HEK293 (cell line): ENCODE results near the gene TAPBP.
A peak's percentile ranks its signal among the peaks of the same experiment; 100 is the strongest.
"Not testable (repeated sequence)": the region's sequence is repeated elsewhere in the genome, so short reads cannot be mapped to it uniquely, and the experiment has no call there.

ENCODE experiments used
- CTCF ChIA-PET: fragments of 350-600 bp; formaldehyde crosslinking; extraction: SDS; loops from one replicate; lab custom pipeline; 2021; ENCODE audit warnings: antibody characterized with exemption; lab: Yijun Ruan, JAX
- POLR2A ChIA-PET: fragments of 300-600 bp; formaldehyde crosslinking; extraction: SDS; loops from one replicate; lab custom pipeline; 2020; ENCODE audit warnings: antibody characterized with exemption, inconsistent platforms; lab: Yijun Ruan, JAX
- H3K27ac ChIP-seq: fragments of 200-500 bp; sonication (Bioruptor generic); 2 replicates; pipeline ENCODE4 v1.5.1; 2014; ENCODE audit warnings: low read depth, low read length, control low read depth, inconsistent platforms; ENCODE audit errors: extremely low read depth
- H3K36me3 ChIP-seq, 2 experiments: fragments of 200-500 bp in 1 of 2; sonication (Bioruptor generic) in 1 of 2; 1 replicate in 1 of 2; 2 replicates in 1 of 2; pipeline ENCODE4 v1.5.1; 2014 to 2017; ENCODE audit warnings: inconsistent platforms in 2 of 2, low read length in 2 of 2; ENCODE audit not compliant: control insufficient read depth in 2 of 2, insufficient read depth in 1 of 2
- H3K4me1 ChIP-seq: fragments of 200-500 bp; sonication (Bioruptor generic); 2 replicates; pipeline ENCODE4 v1.5.1; 2014; ENCODE audit warnings: mild to moderate bottlenecking, low read length, inconsistent platforms; ENCODE audit not compliant: control insufficient read depth, insufficient read depth
- H3K4me3 ChIP-seq: 2 replicates; pipeline ENCODE4 v1.5.1; 2011; ENCODE audit warnings: low read depth, mild to moderate bottlenecking, control low read depth, low read length, moderate library complexity
- H3K9me3 ChIP-seq: fragments of 200-500 bp; sonication (Bioruptor generic); 2 replicates; pipeline ENCODE4 v1.5.1; 2014; ENCODE audit warnings: low read depth, low read length, inconsistent platforms; ENCODE audit not compliant: control insufficient read depth, insufficient read depth
- BCL11B ChIP-seq: fragments of 450-650 bp; formaldehyde crosslinking; IDR thresholded peaks from 2 replicates; pipeline ENCODE4 v1.5.1; 2016; ENCODE audit warnings: low read depth, missing biosample characterization, missing genetic modification characterization
- GLIS2 ChIP-seq: fragments of 450-650 bp; formaldehyde crosslinking; IDR thresholded peaks from 2 replicates; pipeline ENCODE4 v1.5.1; 2016; ENCODE audit warnings: missing biosample characterization, missing genetic modification characterization
- KLF7 ChIP-seq: fragments of 450-650 bp; formaldehyde crosslinking; IDR thresholded peaks from 2 replicates; pipeline ENCODE4 v1.5.1; 2016; ENCODE audit warnings: missing biosample characterization, missing genetic modification characterization, borderline replicate concordance
- PATZ1 ChIP-seq: fragments of 450-650 bp; formaldehyde crosslinking; IDR thresholded peaks from 2 replicates; pipeline ENCODE4 v1.5.1; 2016; ENCODE audit warnings: missing biosample characterization, missing genetic modification characterization
- SCRT1 ChIP-seq: fragments of 450-650 bp; formaldehyde crosslinking; IDR thresholded peaks from 2 replicates; pipeline ENCODE4 v1.5.1; 2016; ENCODE audit warnings: missing biosample characterization, missing genetic modification characterization, borderline replicate concordance
- SCRT2 ChIP-seq: fragments of 450-650 bp; formaldehyde crosslinking; IDR thresholded peaks from 2 replicates; pipeline ENCODE4 v1.5.1; 2016; ENCODE audit warnings: missing biosample characterization, missing genetic modification characterization
- ZNF121 ChIP-seq: fragments of 450-650 bp; formaldehyde crosslinking; IDR thresholded peaks from 2 replicates; pipeline ENCODE4 v1.5.1; 2016; ENCODE audit warnings: missing biosample characterization, missing genetic modification characterization
- ZNF335 ChIP-seq: fragments of 450-650 bp; formaldehyde crosslinking; conservative IDR thresholded peaks from 2 replicates; pipeline ENCODE4 v1.5.1; 2016; ENCODE audit warnings: missing biosample characterization, missing genetic modification characterization
- ZNF394 ChIP-seq: fragments of 450-650 bp; formaldehyde crosslinking; IDR thresholded peaks from 2 replicates; pipeline ENCODE4 v1.5.1; 2016; ENCODE audit warnings: missing biosample characterization, missing genetic modification characterization, mild to moderate bottlenecking, moderate library complexity, borderline replicate concordance
- ZNF600 ChIP-seq: fragments of 450-650 bp; formaldehyde crosslinking; IDR thresholded peaks from 2 replicates; pipeline ENCODE4 v1.5.1; 2016; ENCODE audit warnings: missing biosample characterization, missing genetic modification characterization
- ZNF629 ChIP-seq: fragments of 450-650 bp; formaldehyde crosslinking; IDR thresholded peaks from 2 replicates; pipeline ENCODE4 v1.5.1; 2017; ENCODE audit warnings: missing biosample characterization, missing genetic modification characterization
- TF ChIP-seq, protein P1 (sequence below): fragments of 450-650 bp; formaldehyde crosslinking; IDR thresholded peaks from 2 replicates; pipeline ENCODE4; 2016; ENCODE audit warnings: missing biosample characterization, missing genetic modification characterization
- TF ChIP-seq, protein P2 (sequence below): fragments of 450-650 bp; formaldehyde crosslinking; IDR thresholded peaks from 2 replicates; pipeline ENCODE4 v1.5.1; 2016; ENCODE audit warnings: missing biosample characterization, missing genetic modification characterization
- TF ChIP-seq, protein P3 (sequence below): fragments of 450-650 bp; formaldehyde crosslinking; IDR thresholded peaks from 2 replicates; pipeline ENCODE4 v1.5.1; 2016; ENCODE audit warnings: missing biosample characterization, missing genetic modification characterization, low read depth

The TAPBP gene

DNA sequence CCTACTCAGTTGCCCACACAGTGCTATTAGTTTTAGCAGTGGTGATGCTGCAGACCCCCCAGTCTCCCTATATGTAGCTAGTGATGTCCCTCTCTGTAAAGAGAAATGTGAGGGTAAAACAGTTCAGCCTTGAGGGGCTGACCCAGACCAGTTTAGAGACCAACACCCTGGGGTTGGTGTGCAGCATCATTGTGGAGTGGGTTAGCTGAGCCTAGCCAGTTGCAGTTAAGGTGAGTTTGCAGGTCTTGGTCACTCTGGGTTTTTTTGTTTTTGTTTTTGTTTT is 37.4 kb downstream of the TAPBP start:
- POLR2A ChIA-PET: interaction anchor here (0.5 to 6.5 kb wide), 22 partner anchors 13 to 305 kb away, joined by 3 to 92 read pairs (median 6); partner anchors contain the start of genes BAK1, CUTA, PFDN6 and RGL2
- peaks cover 31% of the 10 kb centered on the region for H3K4me1 ChIP-seq
- CTCF ChIA-PET: interaction anchor here (0.7 to 2.5 kb wide), 15 partner anchors 10 to 150 kb away, joined by 3 to 22 read pairs (median 6); partner anchors contain the start of genes CUTA, PFDN6, WDR46 and ZBTB22

GRCh38 chr6:33275795-33276580 is 37.9 kb downstream of the TAPBP start:
- TF ChIP-seq ZNF600 (tag by site-specific recombination): 0 out of 2 replicates have a peak, but pooled peaks have one; percentile 23
- peak; percentile 32; the same call in 1 of the 2 replicates for TF ChIP-seq GLIS2 (tag by site-specific recombination)
- peak; percentile 14; the same call in 1 of the 2 replicates for TF ChIP-seq PATZ1
- Histone ChIP-seq H3K27ac (peak overlapping the region; percentile 79), H3K36me3 (peaks cover 23 to 79% of the 10 kb centered on the region in 2 experiments), H3K4me1 (peaks cover 31% of the 10 kb centered on the region), H3K4me3 (peak overlapping the region; percentile 56; the same call in 1 of the 2 replicates)
- ChIA-PET CTCF (interaction anchor here (0.6 to 1.8 kb wide), 12 partner anchors 13 to 520 kb away, joined by 3 to 22 read pairs (median 4); partner anchors contain the start of genes CUTA, PFDN6, WDR46 and ZBTB22), POLR2A (interaction anchor here (0.5 to 6.5 kb wide), 17 partner anchors 14 to 304 kb away, joined by 3 to 92 read pairs (median 6); partner anchors contain the start of genes CUTA, PFDN6, RGL2 and WDR46)
- not testable (repeated sequence) for H3K9me3 ChIP-seq

More for the DNA sequence above, 37.4 kb downstream of the TAPBP start:
- H3K9me3 ChIP-seq: no peaks in the 10 kb centered on the region
- peak overlapping the region; percentile 56 for H3K4me3 ChIP-seq
- peak overlapping the region; percentile 79 for H3K27ac ChIP-seq
- TF ChIP-seq ZNF335: peak; percentile 78; the same call in 1 of the 2 replicates
- TF ChIP-seq, protein P1, sequence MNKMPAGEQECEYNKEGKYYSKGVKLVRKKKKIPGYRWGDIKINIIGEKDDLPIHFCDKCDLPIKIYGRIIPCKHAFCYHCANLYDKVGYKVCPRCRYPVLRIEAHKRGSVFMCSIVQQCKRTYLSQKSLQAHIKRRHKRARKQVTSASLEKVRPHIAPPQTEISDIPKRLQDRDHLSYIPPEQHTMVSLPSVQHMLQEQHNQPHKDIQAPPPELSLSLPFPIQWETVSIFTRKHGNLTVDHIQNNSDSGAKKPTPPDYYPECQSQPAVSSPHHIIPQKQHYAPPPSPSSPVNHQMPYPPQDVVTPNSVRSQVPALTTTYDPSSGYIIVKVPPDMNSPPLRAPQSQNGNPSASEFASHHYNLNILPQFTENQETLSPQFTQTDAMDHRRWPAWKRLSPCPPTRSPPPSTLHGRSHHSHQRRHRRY: no peak
- TF ChIP-seq SCRT1 (tag by site-specific recombination): no peak
- TF ChIP-seq KLF7 (tag by site-specific recombination): 0 out of 2 replicates have a peak, but pooled peaks have one; percentile 13
- peaks cover 23 to 84% of the 10 kb centered on the region in 2 experiments for H3K36me3 ChIP-seq

GRCh38 chr6:33273924-33274902 is 39.7 kb downstream of the TAPBP start:
- TF ChIP-seq, protein P2, sequence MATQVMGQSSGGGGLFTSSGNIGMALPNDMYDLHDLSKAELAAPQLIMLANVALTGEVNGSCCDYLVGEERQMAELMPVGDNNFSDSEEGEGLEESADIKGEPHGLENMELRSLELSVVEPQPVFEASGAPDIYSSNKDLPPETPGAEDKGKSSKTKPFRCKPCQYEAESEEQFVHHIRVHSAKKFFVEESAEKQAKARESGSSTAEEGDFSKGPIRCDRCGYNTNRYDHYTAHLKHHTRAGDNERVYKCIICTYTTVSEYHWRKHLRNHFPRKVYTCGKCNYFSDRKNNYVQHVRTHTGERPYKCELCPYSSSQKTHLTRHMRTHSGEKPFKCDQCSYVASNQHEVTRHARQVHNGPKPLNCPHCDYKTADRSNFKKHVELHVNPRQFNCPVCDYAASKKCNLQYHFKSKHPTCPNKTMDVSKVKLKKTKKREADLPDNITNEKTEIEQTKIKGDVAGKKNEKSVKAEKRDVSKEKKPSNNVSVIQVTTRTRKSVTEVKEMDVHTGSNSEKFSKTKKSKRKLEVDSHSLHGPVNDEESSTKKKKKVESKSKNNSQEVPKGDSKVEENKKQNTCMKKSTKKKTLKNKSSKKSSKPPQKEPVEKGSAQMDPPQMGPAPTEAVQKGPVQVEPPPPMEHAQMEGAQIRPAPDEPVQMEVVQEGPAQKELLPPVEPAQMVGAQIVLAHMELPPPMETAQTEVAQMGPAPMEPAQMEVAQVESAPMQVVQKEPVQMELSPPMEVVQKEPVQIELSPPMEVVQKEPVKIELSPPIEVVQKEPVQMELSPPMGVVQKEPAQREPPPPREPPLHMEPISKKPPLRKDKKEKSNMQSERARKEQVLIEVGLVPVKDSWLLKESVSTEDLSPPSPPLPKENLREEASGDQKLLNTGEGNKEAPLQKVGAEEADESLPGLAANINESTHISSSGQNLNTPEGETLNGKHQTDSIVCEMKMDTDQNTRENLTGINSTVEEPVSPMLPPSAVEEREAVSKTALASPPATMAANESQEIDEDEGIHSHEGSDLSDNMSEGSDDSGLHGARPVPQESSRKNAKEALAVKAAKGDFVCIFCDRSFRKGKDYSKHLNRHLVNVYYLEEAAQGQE (tag by site-specific recombination): no peak
- TF ChIP-seq ZNF629 (tag by site-specific recombination) (0 out of 2 replicates have a peak, but pooled peaks have one; percentile 12), BCL11B (tag by site-specific recombination) (peak; percentile 37), SCRT2 (tag by site-specific recombination) (peak; percentile 54), ZNF394 (no peak), ZNF121 (tag by site-specific recombination) (peak; percentile 92)
- TF ChIP-seq, protein P3, sequence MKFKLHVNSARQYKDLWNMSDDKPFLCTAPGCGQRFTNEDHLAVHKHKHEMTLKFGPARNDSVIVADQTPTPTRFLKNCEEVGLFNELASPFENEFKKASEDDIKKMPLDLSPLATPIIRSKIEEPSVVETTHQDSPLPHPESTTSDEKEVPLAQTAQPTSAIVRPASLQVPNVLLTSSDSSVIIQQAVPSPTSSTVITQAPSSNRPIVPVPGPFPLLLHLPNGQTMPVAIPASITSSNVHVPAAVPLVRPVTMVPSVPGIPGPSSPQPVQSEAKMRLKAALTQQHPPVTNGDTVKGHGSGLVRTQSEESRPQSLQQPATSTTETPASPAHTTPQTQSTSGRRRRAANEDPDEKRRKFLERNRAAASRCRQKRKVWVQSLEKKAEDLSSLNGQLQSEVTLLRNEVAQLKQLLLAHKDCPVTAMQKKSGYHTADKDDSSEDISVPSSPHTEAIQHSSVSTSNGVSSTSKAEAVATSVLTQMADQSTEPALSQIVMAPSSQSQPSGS (tag by site-specific recombination): 0 out of 2 replicates have a peak, but pooled peaks have one; percentile 52
- Histone ChIP-seq H3K27ac (peak overlapping the region; percentile 79), H3K4me3 (peak overlapping the region; percentile 13; the same call in 1 of the 2 replicates), H3K36me3 (peaks cover 23 to 71% of the 10 kb centered on the region in 2 experiments), H3K4me1 (peaks cover 27% of the 10 kb centered on the region), H3K9me3 (no peaks in the 10 kb centered on the region)
- POLR2A ChIA-PET: interaction anchor here (1.0 kb wide), 1 partner anchor 25 kb away, joined by 4 read pairs; the partner anchor contains the start of gene RGL2
- CTCF ChIA-PET: interaction anchor here (0.9 to 1.1 kb wide), 3 partner anchors 14 to 110 kb away, joined by 3 read pairs; no protein-coding TSS in a partner anchor
